WTC11 (cell line): Measurements from ENCODE around the gene MAP3K3. TPM values are rescaled to one million over a fixed set of nuclear protein-coding genes. Genes with fewer than 3 reads are reported as not detected.

Experiments
- ATAC-seq: fragments of 200-7000 bp; cut with Tn5 transposase; 2 replicates; pipeline ENCODE4 v1.10.0; 2021; ENCODE audit warnings: mild to moderate bottlenecking, moderate library complexity
- CTCF ChIA-PET: fragments of 300-600 bp; sonication (Branson Sonifier 250); formaldehyde crosslinking; loops from one replicate; lab custom pipeline; 2021; ENCODE audit warnings: antibody characterized with exemption; lab: Charles Lee
- POLR2A ChIA-PET: fragments of 350-600 bp; sonication (Branson Sonifier 250); formaldehyde crosslinking; loops from one replicate; lab custom pipeline; 2021; ENCODE audit warnings: antibody characterized with exemption; lab: Charles Lee
- DNase-seq: peaks from one replicate; pipeline ENCODE4 v3.0.0; 2021; ENCODE audit warnings: low spot score
- H3K27ac Mint-ChIP-seq: 2 replicates; pipeline ENCODE4 v1.8.0; 2021; ENCODE audit warnings: mixed read lengths
- H3K27me3 Mint-ChIP-seq: 2 replicates; pipeline ENCODE4 v1.8.0; 2021; ENCODE audit warnings: low read depth, mild to moderate bottlenecking, moderate library complexity, mixed read lengths
- H3K36me3 Mint-ChIP-seq: 2 replicates; pipeline ENCODE4 v1.8.0; 2021; ENCODE audit warnings: mixed read lengths
- H3K4me1 Mint-ChIP-seq: 2 replicates; pipeline ENCODE4 v1.8.0; 2022; ENCODE audit warnings: mixed read lengths
- H3K4me3 Mint-ChIP-seq: 2 replicates; pipeline ENCODE4 v1.8.0; 2021; ENCODE audit warnings: mild to moderate bottlenecking, moderate library complexity, mixed read lengths
- H3K9me3 Mint-ChIP-seq: 2 replicates; pipeline ENCODE4 v1.8.0; 2021; ENCODE audit warnings: mixed read lengths
- ELF4 ChIP-seq: sonication (generic); formaldehyde crosslinking; IDR thresholded peaks from 2 replicates; pipeline ENCODE4 v1.8.1; 2022; ENCODE audit warnings: low read depth, mild to moderate bottlenecking, moderate library complexity, missing genetic modification reagents
- GABPB1 ChIP-seq: sonication (generic); formaldehyde crosslinking; IDR thresholded peaks from 2 replicates; pipeline ENCODE4 v1.8.1; 2023; ENCODE audit warnings: mild to moderate bottlenecking, missing genetic modification reagents
- HMGA2 ChIP-seq: fragments of 250-450 bp; sonication (Bioruptor Pico); IDR thresholded peaks from 2 replicates; pipeline ENCODE4 v1.4.0; 2021; ENCODE audit warnings: mild to moderate bottlenecking, moderate library complexity
- JUN ChIP-seq: sonication (generic); formaldehyde crosslinking; IDR thresholded peaks from 2 replicates; pipeline ENCODE4 v1.8.0; 2023; ENCODE audit warnings: mild to moderate bottlenecking, missing genetic modification reagents
- MXD4 ChIP-seq: fragments of 250-450 bp; sonication (Bioruptor Pico); IDR thresholded peaks from 2 replicates; pipeline ENCODE4 v1.8.0; 2021; ENCODE audit warnings: mild to moderate bottlenecking, moderate library complexity, borderline replicate concordance
- OVOL2 ChIP-seq: fragments of 250-450 bp; sonication (Bioruptor Pico); IDR thresholded peaks from 2 replicates; pipeline ENCODE4 v1.9.0; 2021; ENCODE audit warnings: mild to moderate bottlenecking, borderline replicate concordance
- PRRX2 ChIP-seq: fragments of 250-450 bp; sonication (Bioruptor Pico); IDR thresholded peaks from 2 replicates; pipeline ENCODE4 v1.8.0; 2021; ENCODE audit warnings: mild to moderate bottlenecking
- RELA ChIP-seq: sonication (generic); formaldehyde crosslinking; IDR thresholded peaks from 2 replicates; pipeline ENCODE4 v1.8.1; 2022; ENCODE audit warnings: missing genetic modification reagents, mild to moderate bottlenecking, borderline replicate concordance
- ZNF263 ChIP-seq: sonication (generic); formaldehyde crosslinking; IDR thresholded peaks from 2 replicates; pipeline ENCODE4 v1.8.1; 2022; ENCODE audit warnings: low read depth, mild to moderate bottlenecking, moderate library complexity, missing genetic modification reagents
- total RNA-seq: library from RNA; stranded (reverse); gene quantifications from 3 replicates; pipeline ENCODE4 v1.2.3, GENCODE V29; 2021
- TF ChIP-seq, protein P1 (sequence below): sonication (generic); formaldehyde crosslinking; IDR thresholded peaks from 2 replicates; pipeline ENCODE4 v1.8.1; 2022; ENCODE audit warnings: low read depth, missing genetic modification reagents, borderline replicate concordance
- TF ChIP-seq, protein P2 (sequence below): sonication (generic); formaldehyde crosslinking; IDR thresholded peaks from 2 replicates; pipeline ENCODE4 v1.8.1; 2023; ENCODE audit warnings: mild to moderate bottlenecking, missing genetic modification reagents
- TF ChIP-seq, protein P3 (sequence below): fragments of 250-450 bp; sonication (Bioruptor Pico); IDR thresholded peaks from 2 replicates; pipeline ENCODE4 v2.1.2; 2022; ENCODE audit warnings: mild to moderate bottlenecking, moderate library complexity
- TF ChIP-seq, protein P4 (sequence below): sonication (generic); formaldehyde crosslinking; IDR thresholded peaks from 2 replicates; pipeline ENCODE4 v1.8.1; 2023; ENCODE audit warnings: mild to moderate bottlenecking, missing genetic modification reagents, borderline replicate concordance
- TF ChIP-seq, protein P5 (sequence below): fragments of 250-450 bp; sonication (Bioruptor Pico); conservative IDR thresholded peaks from 2 replicates; pipeline ENCODE4 v1.9.0; 2021; ENCODE audit warnings: mild to moderate bottlenecking
- TF ChIP-seq, protein P6 (sequence below): sonication (generic); formaldehyde crosslinking; IDR thresholded peaks from 2 replicates; pipeline ENCODE4 v1.8.1; 2022; ENCODE audit warnings: missing genetic modification reagents, borderline replicate concordance
- TF ChIP-seq, protein P7 (sequence below): sonication (generic); formaldehyde crosslinking; conservative IDR thresholded peaks from 2 replicates; pipeline ENCODE4 v1.8.1; 2022; ENCODE audit warnings: mild to moderate bottlenecking, missing genetic modification reagents
- TF ChIP-seq, protein P8 (sequence below): fragments of 250-450 bp; sonication (Bioruptor Pico); IDR thresholded peaks from 2 replicates; pipeline ENCODE4 v1.9.0; 2021; ENCODE audit warnings: moderate library complexity, mild to moderate bottlenecking, inconsistent platforms, borderline replicate concordance

MAP3K3 gene
- total RNA-seq, 1 experiment from 2014 or later = 25.7 TPM

DNA sequence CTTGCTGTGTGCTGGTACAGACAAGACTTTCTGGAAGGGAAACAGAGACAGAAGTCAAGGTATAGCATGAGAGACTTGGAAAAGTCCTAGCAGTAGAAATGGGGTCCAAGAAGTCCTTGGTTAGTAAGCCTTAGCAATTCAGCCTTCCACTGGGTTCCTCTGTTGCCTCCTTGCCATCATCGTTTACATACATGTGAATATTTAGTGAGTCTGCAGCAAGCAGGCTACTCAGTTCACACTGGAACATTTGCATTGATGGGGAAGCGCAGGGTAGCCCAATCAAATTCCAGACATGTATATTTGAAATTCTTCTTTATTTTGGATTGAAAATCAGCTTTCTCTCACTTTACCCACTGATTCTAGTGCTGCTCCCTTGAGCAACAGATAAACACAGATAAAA, 50.6 kb downstream of the MAP3K3 start (continued):
- TF ChIP-seq, protein P1, sequence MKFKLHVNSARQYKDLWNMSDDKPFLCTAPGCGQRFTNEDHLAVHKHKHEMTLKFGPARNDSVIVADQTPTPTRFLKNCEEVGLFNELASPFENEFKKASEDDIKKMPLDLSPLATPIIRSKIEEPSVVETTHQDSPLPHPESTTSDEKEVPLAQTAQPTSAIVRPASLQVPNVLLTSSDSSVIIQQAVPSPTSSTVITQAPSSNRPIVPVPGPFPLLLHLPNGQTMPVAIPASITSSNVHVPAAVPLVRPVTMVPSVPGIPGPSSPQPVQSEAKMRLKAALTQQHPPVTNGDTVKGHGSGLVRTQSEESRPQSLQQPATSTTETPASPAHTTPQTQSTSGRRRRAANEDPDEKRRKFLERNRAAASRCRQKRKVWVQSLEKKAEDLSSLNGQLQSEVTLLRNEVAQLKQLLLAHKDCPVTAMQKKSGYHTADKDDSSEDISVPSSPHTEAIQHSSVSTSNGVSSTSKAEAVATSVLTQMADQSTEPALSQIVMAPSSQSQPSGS (CRISPR knock-in tag) = no peak
- TF ChIP-seq, protein P2, sequence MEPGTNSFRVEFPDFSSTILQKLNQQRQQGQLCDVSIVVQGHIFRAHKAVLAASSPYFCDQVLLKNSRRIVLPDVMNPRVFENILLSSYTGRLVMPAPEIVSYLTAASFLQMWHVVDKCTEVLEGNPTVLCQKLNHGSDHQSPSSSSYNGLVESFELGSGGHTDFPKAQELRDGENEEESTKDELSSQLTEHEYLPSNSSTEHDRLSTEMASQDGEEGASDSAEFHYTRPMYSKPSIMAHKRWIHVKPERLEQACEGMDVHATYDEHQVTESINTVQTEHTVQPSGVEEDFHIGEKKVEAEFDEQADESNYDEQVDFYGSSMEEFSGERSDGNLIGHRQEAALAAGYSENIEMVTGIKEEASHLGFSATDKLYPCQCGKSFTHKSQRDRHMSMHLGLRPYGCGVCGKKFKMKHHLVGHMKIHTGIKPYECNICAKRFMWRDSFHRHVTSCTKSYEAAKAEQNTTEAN = no peak
- no peak for TF ChIP-seq RELA (CRISPR knock-in tag)

DNA sequence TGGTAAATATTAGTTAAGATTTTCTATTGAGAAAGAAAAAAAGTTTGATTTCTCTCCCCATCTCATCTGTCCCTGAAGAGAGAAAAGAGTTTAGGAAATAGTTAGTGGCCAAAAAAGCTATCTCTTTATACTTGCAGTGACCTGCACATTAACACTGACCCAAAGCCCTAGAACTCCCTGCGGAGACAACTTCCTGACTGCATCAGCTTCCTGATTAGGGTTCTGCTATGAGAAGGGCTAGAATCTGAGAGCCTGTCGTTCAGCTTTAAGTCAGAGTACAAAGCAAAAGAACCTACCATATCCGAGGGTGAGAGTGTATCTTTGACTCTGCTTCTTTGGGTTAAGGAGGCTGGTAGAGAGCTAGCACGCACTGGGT, 53.0 kb downstream of the MAP3K3 start:
- H3K36me3 Mint-ChIP-seq = peaks cover 5% of the 10 kb centered on the region
- ChIA-PET POLR2A (interaction anchor here (0.6 to 1.4 kb wide), 4 partner anchors 52 to 239 kb away, joined by 4 to 7 read pairs (median 4); partner anchors contain the start of gene MAP3K3), CTCF (interaction anchor here (0.6 to 3.5 kb wide), 13 partner anchors 9 to 1061 kb away, joined by 3 to 34 read pairs (median 7); partner anchors contain the start of gene MAP3K3)
- H3K4me3 Mint-ChIP-seq = no peak overlapping the region
- TF ChIP-seq GABPB1 (CRISPR knock-in tag) = no peak
- TF ChIP-seq, protein P3, sequence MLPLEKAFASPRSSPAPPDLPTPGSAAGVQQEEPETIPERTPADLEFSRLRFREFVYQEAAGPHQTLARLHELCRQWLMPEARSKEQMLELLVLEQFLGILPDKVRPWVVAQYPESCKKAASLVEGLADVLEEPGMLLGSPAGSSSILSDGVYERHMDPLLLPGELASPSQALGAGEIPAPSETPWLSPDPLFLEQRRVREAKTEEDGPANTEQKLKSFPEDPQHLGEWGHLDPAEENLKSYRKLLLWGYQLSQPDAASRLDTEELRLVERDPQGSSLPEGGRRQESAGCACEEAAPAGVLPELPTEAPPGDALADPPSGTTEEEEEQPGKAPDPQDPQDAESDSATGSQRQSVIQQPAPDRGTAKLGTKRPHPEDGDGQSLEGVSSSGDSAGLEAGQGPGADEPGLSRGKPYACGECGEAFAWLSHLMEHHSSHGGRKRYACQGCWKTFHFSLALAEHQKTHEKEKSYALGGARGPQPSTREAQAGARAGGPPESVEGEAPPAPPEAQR (CRISPR knock-in tag) = no peak
- TF ChIP-seq PRRX2 (CRISPR knock-in tag) = no peak
- TF ChIP-seq, protein P4, sequence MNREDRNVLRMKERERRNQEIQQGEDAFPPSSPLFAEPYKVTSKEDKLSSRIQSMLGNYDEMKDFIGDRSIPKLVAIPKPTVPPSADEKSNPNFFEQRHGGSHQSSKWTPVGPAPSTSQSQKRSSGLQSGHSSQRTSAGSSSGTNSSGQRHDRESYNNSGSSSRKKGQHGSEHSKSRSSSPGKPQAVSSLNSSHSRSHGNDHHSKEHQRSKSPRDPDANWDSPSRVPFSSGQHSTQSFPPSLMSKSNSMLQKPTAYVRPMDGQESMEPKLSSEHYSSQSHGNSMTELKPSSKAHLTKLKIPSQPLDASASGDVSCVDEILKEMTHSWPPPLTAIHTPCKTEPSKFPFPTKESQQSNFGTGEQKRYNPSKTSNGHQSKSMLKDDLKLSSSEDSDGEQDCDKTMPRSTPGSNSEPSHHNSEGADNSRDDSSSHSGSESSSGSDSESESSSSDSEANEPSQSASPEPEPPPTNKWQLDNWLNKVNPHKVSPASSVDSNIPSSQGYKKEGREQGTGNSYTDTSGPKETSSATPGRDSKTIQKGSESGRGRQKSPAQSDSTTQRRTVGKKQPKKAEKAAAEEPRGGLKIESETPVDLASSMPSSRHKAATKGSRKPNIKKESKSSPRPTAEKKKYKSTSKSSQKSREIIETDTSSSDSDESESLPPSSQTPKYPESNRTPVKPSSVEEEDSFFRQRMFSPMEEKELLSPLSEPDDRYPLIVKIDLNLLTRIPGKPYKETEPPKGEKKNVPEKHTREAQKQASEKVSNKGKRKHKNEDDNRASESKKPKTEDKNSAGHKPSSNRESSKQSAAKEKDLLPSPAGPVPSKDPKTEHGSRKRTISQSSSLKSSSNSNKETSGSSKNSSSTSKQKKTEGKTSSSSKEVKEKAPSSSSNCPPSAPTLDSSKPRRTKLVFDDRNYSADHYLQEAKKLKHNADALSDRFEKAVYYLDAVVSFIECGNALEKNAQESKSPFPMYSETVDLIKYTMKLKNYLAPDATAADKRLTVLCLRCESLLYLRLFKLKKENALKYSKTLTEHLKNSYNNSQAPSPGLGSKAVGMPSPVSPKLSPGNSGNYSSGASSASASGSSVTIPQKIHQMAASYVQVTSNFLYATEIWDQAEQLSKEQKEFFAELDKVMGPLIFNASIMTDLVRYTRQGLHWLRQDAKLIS (CRISPR knock-in tag) = no peak
- TF ChIP-seq, protein P5, sequence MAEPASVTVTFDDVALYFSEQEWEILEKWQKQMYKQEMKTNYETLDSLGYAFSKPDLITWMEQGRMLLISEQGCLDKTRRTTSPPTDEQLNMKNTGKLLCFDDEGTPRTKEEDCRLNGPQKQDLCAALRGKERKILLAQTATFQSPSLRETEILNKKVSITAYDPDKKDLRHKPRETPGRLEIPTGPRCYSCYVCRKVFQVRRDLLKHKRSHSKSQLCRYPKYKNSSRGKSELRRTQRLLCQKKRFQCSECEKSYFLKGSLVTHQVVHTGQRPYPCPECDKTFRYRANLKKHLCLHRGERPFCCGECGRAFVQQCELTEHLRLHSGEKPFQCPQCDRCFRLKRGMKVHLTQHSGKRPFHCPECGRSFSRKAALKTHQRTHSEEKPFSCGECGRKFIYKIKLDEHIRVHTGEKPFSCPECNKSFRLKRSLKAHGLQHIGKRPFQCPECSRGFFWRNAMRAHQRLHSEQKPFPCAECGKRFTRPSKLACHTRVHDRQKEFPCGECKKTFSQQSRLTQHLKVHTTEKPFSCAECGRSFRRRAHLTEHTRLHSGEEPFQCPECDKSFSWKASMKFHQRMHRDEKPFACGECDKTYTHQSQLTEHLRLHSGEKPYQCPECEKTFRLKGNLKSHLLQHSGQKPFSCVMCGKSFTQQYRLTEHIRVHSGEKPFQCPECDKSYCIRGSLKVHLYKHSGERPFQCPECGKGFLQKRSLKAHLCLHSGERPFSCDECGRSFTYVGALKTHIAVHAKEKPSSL (CRISPR knock-in tag) = no peak
- no peak for TF ChIP-seq ZNF263 (CRISPR knock-in tag)
- TF ChIP-seq, protein P6, sequence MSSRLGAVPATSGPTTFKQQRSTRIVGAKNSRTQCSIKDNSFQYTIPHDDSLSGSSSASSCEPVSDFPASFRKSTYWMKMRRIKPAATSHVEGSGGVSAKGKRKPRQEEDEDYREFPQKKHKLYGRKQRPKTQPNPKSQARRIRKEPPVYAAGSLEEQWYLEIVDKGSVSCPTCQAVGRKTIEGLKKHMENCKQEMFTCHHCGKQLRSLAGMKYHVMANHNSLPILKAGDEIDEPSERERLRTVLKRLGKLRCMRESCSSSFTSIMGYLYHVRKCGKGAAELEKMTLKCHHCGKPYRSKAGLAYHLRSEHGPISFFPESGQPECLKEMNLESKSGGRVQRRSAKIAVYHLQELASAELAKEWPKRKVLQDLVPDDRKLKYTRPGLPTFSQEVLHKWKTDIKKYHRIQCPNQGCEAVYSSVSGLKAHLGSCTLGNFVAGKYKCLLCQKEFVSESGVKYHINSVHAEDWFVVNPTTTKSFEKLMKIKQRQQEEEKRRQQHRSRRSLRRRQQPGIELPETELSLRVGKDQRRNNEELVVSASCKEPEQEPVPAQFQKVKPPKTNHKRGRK (CRISPR knock-in tag) = no peak
- no peak for TF ChIP-seq MXD4 (CRISPR knock-in tag)
- no peak for TF ChIP-seq ELF4 (CRISPR knock-in tag)
- no peak for TF ChIP-seq JUN (CRISPR knock-in tag)
- TF ChIP-seq, protein P7, sequence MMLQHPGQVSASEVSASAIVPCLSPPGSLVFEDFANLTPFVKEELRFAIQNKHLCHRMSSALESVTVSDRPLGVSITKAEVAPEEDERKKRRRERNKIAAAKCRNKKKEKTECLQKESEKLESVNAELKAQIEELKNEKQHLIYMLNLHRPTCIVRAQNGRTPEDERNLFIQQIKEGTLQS (CRISPR knock-in tag) = no peak
- TF ChIP-seq OVOL2 (CRISPR knock-in tag) = no peak
- TF ChIP-seq, protein P8, sequence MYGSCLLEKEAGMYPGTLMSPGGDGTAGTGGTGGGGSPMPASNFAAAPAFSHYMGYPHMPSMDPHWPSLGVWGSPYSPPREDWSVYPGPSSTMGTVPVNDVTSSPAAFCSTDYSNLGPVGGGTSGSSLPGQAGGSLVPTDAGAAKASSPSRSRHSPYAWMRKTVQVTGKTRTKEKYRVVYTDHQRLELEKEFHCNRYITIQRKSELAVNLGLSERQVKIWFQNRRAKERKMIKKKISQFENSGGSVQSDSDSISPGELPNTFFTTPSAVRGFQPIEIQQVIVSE (CRISPR knock-in tag) = no peak
- TF ChIP-seq HMGA2 (CRISPR knock-in tag) = no peak
- H3K9me3 Mint-ChIP-seq = no peaks in the 10 kb centered on the region
- peak overlapping the region; percentile 73 for H3K27ac Mint-ChIP-seq
- peaks cover 42% of the 10 kb centered on the region for H3K4me1 Mint-ChIP-seq
- no peaks in the 10 kb centered on the region for H3K27me3 Mint-ChIP-seq
- DNase-seq (no peak), ATAC-seq (peak; percentile 60)
